Astrocyte of the cerebellum (primary cell): Measurements from ENCODE around the gene GNAZ.

Experiments used
- DNase-seq: peaks from one replicate; pipeline ENCODE4 v3.0.0-alpha.2; 2011; ENCODE audit warnings: low read depth
- H3K4me3 ChIP-seq: 2 replicates; pipeline ENCODE4 v1.5.1; 2011; ENCODE audit warnings: mild to moderate bottlenecking, low read depth, low read length, moderate library complexity
- in situ Hi-C: cut with HindIII; loops from 2 replicates; pipeline ENCODE4 v1.10.0; 2017; ENCODE audit warnings: low sequenced_read_pairs
- TF ChIP-seq, protein P1 (sequence below): IDR thresholded peaks from 2 replicates; pipeline ENCODE4 v1.5.1; 2012; ENCODE audit warnings: low read length, low read depth, moderate library complexity, mild to moderate bottlenecking; ENCODE audit errors: missing control alignments

Gene GNAZ

DNA sequence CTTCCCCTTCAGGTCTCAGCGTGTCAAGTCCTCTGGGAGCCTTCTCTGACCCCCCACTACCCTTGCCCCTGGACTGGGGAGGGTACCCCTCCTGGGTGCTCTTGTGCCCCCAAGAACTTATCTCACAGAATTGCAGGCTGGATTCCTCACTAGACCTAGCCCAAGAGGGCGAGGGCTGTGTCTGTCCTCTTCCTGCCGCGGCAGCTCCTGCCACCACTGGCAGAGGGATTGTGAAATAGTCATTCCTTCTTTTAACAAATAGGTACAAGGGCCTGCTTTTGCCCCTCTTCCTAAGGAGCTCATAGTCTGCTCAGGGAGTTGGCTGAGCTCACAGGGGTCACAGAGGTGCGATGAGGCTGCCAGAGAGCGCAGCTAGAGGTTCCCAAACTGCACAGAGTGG is 80.4 kb downstream of the GNAZ start:
- in situ Hi-C loops: no loop called here
- H3K4me3 ChIP-seq: no peak overlapping the region
- DNase-seq: no peak
- TF ChIP-seq, protein P1, sequence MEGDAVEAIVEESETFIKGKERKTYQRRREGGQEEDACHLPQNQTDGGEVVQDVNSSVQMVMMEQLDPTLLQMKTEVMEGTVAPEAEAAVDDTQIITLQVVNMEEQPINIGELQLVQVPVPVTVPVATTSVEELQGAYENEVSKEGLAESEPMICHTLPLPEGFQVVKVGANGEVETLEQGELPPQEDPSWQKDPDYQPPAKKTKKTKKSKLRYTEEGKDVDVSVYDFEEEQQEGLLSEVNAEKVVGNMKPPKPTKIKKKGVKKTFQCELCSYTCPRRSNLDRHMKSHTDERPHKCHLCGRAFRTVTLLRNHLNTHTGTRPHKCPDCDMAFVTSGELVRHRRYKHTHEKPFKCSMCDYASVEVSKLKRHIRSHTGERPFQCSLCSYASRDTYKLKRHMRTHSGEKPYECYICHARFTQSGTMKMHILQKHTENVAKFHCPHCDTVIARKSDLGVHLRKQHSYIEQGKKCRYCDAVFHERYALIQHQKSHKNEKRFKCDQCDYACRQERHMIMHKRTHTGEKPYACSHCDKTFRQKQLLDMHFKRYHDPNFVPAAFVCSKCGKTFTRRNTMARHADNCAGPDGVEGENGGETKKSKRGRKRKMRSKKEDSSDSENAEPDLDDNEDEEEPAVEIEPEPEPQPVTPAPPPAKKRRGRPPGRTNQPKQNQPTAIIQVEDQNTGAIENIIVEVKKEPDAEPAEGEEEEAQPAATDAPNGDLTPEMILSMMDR: no peak

DNA sequence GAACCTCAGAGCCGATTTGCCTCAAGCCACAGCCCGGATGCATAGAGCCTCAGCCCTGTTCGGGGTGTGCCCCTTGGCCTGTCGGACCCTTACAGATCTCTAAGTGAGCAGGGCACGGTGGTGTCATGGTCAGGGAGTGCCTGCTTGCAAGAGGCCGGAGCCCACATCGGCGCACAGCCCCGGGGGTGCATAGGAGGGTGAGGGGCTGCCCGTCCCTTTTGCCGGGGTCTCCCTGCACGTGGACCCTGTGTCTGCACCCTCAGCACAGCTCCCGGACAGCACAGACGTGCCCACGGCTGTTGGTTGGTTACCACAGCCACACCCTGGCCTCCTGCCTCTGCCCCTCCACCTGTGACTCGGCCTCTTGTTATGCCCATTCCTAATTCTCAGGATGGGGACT is 81.5 kb downstream of the GNAZ start:
- no peak overlapping the region for H3K4me3 ChIP-seq
- in situ Hi-C loops: no loop called here
- no peak for DNase-seq
- TF ChIP-seq, protein P1: no peak

DNA sequence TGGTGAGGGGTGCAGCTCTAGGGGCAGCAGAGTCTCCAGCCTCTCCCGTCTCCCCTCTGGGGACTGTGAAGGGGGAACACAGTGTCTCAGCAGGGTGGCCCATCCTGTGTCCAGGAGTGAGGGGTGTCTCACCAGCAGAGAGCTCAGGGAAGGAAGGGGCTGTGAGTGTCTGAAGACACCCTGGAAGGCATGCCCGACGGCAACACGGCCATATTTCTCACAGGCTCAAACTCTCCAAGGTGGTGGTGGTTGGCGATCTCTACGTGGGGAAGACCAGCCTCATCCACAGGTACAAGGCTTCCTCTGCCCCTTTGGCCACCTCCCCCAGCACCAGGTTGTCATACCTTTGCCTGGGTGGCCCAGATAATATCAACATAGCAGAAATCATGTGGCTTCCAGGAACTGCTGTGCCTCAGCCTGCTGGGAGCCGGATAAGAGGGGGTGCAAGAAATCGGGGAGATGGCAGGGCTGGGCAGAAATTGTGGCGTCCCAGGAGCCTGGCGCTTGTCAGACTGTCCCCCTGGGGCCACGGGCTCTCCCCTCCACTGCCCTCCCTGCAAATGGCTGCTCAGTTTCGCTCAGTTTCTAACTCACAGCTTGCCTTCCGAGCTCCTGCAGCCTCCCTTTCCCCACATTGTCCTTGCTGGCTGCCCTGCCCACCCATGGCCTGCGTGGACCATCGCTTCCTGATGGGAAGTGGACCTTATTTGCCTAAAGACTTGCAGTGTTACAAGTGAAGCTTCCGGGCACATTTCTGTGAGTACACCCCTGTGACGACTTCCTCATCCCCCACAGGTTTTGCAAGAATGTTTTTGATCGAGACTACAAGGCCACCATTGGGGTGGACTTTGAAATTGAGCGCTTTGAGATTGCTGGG is 82.2 kb downstream of the GNAZ start:
- DNase-seq: no peak
- TF ChIP-seq, protein P1: no peak
- no peak overlapping the region for H3K4me3 ChIP-seq
- in situ Hi-C loops: no loop called here

DNA sequence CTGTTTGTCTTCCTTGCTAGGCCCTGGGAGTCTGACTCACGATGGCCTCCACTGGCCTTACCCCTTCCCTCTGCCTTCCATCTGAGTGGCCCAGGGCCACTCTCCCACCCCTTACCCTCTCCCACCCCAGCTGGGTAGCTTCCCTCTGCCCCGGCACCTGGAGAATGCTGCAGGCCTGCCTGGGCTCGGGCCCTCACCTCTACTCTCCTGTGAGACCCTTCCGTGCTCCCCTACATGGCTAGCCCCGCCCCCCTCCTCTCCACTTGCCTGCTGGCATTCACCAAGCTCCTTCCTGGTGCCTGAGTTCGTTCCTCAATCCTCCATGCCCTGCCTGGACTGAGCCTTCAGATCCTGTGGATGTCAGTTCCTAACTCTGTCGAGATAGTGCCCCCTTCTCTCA is 83.7 kb downstream of the GNAZ start:
- H3K4me3 ChIP-seq: no peak overlapping the region
- in situ Hi-C loops: no loop called here
- TF ChIP-seq, protein P1: no peak

DNA sequence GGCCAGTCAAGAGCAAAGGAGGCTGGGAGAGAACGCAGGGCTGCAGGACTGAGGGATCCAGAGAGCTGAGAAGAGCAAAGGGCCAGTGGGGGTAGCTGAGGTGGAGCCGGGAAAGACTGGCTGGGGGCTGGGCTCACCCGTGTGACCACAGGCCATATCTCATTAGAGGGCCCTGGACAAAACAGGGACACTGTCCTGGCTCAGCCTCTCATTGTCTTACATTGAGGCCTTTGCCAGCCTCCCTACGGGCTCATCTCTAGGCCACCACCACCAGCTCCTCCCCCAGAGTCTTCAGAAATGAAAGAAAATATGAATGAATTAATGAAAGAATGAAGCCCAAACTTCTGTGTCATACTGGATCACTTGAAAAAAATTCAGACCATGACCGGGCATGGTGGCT is 84.1 kb downstream of the GNAZ start:
- no peak overlapping the region for H3K4me3 ChIP-seq
- no peak for DNase-seq
- in situ Hi-C loops: no loop called here
- TF ChIP-seq, protein P1: no peak

More for the DNA sequence above, 83.7 kb downstream of the GNAZ start:
- DNase-seq: no peak

DNA sequence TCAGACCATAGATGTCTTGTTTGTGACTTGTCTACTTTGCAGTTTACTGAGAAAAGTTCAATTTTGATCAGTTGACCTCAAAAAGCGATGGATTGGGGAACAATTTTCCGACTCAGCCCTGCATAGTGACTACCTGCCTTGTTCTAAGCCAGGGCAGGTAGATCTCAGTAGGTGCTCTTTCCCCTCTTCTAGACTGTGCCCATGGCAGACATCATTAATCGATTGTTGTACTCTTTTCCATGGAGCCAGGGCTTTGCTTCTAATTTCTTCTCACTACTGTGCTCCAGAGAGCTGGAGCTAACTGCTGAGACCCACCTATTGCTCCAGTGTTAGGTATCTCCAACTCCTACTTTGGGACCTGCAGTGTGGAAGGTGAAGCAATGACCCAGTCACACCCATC is 84.8 kb downstream of the GNAZ start:
- TF ChIP-seq, protein P1: no peak
- in situ Hi-C loops: no loop called here
- no peak for DNase-seq
- H3K4me3 ChIP-seq: no peak overlapping the region
